NCI-H748 (cell line): ENCODE results near the gene MTHFD2L.
"Not testable (repeated sequence)": the region's sequence is repeated elsewhere in the genome, so short reads cannot be mapped to it uniquely, and the experiment has no call there.

Source experiments
- DNase-seq: peaks from one replicate; lab custom pipeline; 2025; ENCODE audit not compliant: unreplicated experiment; lab: John Stamatoyannopoulos, UW

MTHFD2L gene

DNA sequence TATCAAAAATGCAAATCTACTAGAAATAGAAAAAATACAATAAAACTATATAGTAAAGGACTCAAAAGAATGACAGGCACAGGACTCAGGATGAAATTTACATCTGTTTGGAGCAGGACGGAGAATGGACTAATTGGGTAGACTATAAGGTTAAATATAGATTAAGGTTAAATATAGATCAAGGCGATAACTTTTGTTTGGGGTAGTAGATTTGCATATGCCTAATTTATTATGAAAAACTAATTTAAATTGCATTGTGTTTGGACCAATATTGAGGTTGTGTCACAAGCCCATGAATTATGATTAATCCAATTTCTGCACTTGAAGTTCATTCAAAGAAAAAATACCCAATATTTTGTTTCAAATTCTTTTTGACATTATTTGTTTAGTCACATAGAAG, 31.0 kb downstream of the MTHFD2L start:
- no peak for DNase-seq

DNA sequence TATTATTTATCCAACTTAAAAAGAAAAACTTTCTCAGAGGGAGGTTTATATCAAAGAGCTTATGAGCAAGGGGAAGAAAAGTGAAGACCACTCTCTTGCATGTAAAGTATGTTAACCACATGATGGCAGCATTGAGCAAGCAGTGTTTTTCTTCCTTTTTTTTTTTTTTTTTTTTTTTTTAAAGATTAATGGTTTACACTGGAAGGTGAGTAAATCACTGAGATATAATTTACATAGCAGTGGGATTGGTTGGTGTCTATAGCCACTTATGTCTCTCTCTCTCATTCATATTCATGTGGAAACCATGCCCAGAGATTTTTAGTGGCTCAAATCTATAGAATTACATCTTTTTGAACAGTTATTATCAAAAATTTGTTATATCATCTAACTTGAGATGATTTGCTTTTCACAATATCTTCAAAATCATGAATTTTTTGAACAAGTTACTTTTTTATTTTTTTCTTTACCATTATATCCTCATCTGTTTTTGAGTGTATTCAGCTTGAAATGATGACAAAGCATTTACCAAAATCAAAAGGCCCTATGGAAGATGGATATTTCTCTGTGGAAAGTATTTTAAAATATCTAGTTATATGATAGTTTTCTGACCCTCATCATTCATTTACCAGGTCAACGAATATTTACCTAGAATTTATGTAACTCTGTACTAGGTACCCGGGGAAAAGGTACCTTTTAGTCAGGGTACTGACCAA, 31.6 kb downstream of the MTHFD2L start:
- peak; percentile 28 for DNase-seq

DNA sequence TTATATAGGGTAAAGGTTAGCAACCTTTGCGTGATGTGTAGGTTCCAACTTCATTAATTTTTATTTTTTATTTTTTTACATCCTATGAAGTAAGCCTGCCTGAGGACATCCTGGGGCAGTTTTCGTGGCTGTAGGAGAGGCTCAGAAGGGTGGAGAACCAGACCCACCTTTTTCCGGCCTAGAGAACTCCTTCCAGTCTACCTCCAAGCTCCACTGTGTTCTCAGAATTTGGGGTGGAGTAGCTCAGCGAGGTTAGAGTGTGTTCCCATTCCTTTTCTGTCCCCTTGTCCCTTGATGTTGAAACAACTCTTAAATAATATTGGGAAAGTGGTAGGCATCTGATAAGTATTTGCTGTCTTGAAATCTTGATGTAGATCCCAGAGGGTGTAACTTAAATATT, 32.4 kb downstream of the MTHFD2L start:
- DNase-seq = no peak

DNA sequence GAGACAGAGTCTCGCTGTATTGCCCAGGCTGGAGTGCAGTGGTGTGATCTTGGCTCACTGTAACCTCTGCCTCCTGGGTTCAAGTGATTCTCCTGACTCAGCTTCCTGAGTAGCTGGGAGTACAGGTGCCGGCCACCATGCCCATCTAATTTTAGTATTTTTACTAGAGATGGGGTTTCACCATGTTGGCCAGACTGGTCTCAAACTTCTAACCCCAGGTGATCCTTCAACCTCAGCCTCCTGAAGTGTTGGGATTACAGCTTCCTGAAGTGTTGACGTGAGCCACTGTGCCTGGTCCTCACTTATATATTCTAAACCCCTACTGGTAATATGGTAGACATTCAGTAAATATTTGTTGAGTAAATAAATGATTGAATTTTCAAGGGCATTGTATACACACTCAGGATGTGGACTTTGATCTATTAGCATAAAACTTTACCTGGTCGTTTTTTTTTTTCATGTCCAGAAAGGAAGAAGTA, 33.0 kb downstream of the MTHFD2L start:
- DNase-seq = peak; percentile 1

DNA sequence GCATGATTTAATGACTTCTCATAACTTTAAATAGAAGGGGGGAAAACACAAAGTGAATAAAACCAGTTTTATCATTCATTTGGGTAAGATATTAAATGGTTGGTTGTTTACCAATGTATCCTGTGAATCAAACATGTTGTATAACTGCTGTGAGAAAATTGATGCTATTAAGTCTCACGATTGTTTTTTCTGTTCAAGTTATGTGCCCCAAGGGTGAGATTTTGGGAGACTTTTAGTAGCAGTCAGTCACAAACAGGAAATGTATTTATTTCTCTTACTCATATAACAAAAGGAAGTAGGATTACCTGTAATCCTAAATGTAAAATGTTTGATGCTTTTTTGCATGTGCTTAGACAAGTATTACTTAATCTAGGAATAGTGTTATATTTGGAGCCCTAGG, 39.2 kb downstream of the MTHFD2L start:
- no peak for DNase-seq

DNA sequence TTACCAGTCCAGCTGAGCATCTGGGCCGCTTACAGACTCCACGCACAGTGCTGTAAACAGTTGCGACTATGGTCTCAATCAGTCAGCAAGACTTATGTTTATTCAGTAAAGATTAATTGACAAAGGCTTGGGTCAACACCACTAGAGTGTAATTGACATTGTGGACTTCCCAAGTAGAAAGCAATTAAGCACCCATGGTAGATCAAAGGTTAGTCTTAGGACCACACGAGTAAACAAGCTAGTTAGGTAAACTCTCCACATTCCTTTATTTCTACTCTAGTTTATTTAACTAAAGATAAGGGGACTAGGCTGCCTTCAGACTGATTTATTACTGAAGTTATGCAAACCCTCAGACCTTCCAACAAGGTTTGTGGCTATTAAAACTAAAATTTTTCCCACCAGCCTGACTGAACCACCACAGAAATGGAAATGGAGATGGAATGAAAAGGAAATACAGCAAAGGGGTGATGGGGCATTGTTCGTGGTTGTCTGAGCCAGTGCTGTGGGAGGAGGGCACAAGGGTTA, 44.2 kb downstream of the MTHFD2L start:
- DNase-seq = peak; percentile 2

DNA sequence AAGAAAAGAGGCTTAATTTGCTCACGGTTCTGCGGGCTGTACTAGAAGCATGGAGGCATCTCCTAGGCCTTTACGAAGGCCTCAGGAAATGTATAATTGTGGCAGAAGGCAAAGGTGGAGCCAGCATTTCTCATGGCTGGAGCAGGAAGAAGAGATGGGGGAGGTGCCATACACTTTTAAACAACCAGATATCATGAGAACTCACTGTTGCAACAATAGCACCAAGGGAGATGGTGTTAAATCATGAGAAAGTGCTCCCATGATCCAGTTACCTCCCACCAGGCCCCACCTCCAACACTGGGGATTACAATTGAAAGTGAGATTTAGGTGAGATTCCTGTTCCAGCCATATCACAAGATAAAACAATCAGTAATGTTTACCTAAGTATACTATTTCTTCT, 45.5 kb downstream of the MTHFD2L start:
- DNase-seq = no peak

DNA sequence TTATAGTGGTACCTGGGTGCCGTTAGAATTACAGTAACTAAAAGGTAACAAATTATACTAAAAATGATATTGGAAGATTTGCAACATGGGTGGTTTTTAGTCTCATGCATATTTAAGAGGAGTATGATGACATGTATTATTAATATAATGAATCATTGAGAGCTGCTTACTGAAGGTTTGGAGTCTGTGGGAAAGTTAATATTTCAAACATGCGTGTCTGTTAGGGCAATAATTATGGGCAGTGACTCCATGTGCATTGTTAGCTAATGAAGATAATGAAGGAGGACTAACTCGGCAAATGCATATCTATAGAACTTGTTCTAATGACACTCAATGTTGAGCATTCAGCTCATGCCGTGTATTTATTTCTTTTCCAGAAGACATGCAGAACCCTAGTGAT, 47.1 kb downstream of the MTHFD2L start:
- no peak for DNase-seq

DNA sequence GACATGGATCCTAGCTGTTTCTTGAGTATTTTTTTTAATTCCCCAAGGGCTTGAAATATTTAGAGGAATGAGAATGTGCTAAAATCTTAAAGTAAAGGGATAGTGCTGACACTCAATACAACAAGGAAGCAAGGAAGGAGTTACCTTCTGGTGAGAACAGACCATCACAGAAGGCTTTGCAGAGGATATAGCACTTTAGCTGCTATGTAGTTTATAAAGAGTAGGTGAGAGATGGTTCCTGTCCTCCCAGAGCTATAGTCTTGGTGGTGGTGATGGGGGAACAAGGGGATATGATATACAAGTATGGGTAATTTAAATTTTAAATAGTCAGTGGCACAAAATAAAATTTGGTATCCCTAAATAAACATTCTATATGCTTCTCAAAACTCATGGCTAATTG, 47.6 kb downstream of the MTHFD2L start:
- DNase-seq = no peak

DNA sequence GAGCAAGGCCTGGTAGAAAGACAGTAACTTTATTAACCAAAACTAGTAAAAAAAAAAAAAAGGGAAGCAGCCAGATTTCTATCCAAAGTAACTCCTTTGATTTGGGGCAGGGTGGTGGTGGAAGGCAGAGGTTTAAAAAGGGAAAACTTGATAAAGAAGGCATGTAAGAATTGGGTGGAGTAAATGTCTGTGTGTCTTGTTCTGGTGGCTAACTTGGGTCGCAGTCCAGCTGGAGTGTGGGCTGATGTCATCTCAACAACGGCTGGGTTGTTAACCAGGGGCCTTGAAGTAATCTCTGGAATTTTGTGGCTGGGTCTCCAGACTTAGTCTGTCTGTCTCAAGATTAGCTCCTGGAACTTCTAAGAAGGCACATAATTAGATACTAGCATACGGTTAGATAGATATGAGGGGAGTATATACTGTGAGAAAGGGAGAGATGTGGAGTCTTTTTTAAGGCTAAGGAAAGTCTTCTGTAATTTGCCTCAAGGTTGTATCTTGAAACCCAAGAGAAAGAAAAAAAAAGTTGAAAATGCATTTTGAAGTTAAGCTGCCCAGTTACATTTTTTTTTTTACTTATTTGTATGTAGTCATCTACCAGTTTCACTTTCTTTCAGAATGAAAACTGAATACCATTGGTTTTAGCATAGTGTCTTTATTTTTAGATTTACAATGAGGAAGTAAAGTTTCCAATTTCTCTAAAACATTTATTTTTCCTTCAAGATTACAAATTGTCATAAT, 48.3 kb downstream of the MTHFD2L start:
- DNase-seq = no peak

DNA sequence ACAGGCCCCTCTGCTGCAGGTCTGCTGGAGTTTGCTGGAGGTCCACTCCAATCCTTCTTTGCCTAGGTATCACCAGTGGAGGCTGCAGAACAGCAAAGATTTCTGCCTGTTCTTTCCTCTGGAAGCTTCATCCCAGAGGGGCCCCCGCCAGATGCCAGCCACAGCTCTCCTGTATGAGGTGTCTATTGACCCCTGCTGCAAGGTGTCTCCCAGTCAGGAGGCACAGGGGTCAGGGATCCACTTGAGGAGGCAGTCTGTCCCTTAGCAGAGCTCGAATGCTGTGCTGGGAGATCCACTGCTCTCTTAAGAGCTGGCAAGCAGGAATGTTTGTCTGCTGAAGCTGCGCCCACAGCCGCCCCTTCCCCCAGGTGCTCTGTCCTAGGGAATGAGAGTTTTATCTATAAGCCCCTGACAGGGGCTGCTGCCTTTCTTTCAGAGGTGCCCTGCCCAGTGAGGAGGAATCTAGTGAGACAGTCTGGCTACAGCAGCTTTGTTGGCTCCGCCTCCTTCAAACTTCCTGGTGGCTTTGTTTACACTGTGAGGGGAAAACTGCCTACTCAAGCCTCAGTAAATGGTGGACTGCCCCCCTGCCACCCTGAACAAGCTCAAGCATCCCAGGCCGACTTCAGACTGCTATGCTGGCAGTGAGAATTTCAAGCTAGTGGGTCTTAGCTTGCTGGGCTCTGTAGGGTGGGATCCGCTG, 56.7 kb downstream of the MTHFD2L start:
- DNase-seq = peak; percentile 4

DNA sequence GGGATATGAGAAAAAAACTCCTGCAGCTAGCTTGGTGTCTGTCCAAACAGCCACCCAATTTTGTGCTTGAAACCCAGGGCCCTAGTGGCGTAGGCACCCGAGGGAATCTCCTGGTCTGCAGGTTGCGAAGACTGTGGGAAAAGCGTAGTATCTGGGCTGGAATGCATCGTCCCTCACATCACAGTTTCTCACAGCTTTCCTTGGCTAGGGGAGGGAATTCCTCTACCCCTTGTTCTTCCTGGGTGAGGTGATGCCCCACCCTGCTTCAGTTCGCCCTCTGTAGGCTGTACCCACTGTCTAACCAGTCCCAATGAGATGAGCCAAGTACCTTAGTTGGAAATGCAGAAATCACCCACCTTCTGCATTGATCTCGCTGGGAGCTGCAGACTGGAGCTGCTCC, 57.3 kb downstream of the MTHFD2L start:
- not testable (repeated sequence) for DNase-seq

DNA sequence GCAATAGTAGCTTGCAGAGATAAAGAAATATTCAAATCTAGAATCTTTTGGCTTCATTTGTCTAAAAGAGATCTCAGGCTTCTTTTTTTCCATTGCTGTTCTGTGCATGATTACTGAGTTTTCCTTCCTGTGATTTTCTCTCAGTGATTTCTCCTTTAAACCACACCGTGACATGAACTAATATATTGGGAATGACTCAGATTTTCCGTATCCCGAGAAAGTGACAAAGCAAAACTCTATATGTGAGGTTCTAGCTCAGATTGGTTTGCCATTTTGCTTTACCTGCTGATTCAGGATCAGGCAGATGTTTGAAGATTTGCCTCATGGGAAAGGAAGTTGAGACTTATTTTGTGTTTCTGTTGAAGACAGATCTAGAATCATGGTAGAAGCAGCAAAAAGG, 59.4 kb downstream of the MTHFD2L start:
- no peak for DNase-seq

DNA sequence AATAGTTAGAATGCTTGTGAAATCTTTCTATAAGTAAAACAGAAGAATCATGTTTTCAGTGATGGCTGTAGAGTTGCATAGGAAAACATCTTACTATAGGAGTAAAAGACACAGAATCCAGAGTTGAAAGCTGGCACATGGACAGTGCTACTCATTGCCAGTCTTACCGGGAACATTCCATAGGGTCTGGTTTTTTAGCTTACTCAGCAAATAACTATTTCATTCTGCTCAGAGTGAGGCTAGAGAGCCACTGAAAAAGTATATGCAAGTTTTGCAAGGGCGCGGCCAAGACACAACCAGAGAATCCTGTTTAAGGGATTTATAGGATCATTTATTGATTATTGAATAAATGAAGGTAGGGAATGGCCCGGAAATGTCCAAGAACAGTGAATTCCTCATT, 60.3 kb downstream of the MTHFD2L start:
- DNase-seq = no peak

DNA sequence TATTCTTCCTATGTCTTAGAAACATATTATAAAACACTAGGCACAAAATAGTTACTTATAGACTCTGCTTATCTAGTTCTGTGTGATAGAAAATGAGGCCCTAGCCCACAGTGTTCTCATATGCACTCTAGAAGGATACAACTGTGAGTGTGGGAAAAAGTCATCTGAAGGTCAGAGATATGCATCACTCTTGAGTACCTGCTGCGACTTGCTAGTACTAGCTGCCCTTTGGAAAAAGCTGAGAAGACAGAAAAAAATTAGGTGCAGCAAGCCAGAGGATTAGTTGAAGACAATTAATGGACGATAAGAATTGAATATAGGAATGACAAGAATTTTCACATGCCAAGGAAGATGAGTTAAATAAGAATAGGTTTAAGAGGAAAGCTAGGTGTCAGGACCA, 61.3 kb downstream of the MTHFD2L start:
- no peak for DNase-seq

DNA sequence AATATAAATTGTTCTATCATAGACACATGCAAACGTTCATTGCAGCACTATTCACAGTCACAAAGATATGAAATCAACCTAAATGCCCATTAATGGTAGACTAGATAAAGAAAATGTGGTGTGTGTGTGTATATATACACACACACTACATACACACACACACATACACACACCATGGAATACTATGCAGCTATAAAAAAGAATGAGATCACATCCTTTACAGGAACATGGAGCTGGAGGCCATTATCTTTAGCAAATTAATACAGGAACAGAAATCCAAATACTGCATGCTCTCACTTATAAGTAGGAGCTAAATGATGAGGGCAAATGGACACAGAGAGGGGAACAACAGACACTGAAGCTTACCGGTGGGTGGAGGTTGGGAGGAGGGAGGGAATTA, 65.2 kb downstream of the MTHFD2L start:
- no peak for DNase-seq

DNA sequence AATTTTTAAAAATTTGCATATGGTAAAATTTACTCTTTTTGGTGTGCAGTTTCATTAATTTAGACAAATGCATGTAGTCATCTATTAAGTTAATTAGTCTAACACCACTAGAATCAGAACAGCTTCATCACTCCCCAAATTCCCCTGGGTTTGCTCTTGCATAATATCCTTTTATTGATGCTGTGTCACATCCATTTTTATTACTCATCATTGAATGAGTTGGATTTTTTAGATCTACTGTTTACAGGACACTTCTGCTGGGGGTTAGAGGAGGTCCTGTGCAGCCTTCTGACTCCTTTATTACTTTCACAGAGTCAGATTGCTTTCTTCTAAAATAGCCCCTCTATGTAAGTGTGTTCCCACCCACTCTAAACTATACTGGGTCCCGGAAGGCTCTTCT, 65.9 kb downstream of the MTHFD2L start:
- DNase-seq = no peak

DNA sequence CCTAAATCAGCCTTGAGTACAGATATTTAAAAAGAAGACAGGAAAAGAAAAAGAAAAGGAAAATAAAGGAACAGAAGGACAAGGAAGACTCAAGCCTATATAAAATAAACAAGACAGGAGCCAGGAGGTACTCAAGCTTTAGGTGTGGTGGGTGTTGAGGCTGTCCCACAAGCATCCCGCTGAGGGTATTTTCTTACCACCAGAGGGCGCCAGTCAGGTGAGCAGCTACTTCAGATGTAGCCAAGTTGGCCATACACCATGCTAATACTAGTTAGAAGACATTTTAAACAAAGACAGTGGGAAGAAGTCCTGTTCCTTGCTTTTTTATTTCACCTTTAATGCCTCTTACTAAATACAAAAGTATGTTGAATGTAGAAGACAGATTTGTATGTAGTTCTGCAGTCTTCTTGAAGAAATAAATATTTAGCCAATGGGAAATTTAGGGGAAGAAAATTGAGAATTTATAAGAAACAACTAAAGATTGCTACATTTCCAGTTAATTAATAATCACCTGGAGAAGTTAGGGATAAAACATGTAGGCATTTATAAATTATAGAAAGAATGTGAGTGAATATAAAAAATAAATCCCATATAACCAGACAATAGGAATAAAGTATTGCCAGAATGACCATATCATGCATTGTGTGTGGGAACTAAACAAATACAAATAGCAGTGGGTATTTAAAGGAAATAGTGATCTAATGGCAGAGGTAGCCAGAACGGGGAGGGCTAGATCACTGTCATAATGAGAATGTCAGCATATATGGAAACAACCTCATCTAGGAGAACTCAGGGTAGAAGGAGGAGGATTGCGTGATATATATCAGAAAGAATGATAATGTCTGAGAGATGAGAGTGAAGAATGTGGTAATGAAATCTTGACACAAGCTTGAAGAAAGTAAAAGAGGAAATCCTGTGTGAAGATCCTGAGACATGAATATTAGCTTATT, 71.0 kb downstream of the MTHFD2L start:
- peak; percentile 45 for DNase-seq

DNA sequence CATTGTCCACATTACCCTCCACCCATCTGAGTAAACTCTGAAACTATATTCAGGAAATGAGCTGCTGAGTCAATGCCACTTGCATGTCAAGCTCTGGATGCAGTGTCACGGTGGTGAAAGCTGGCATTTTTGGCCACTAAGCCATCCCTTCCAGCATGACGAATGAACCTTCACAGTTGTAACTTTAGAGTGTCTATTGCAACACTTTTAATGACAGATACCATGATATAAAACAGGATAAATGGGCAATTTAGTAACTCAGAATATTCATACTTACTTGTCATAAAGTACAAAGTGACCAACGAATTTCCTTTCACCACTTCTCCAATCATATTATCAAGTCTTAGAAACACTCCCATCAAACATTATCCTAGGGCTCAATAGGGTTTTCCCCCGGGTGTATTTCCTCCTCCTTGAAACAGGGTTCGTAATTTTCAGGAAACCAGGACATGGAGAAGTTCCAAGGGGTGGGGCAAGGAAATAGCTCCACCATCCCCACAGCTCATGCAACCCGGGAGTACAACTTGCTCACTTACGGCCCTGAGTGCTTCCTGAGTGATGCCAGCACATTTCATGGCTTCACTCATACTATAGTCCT, 73.1 kb downstream of the MTHFD2L start:
- DNase-seq = no peak

DNA sequence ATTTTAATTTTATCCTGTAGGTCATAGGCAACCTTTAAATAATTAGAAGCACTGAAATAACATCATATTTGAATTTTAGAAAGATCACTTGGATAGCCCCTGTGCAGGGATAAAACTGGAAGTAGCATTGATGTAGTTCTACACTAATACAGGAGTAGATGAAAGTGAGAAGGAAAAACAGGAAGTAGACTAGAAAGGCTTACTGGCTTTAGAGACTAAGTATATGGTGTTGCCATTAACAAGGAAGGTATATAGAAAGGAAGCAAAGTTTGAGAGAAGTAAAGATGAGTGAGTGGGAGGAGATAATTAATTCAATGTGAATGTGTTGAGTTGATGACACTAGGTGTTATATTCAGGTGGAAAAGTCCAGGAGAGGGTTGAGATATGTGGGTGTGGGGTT, 77.2 kb downstream of the MTHFD2L start:
- DNase-seq = no peak
